AG09309 (cell line): ENCODE measurements around the gene HIVEP1.

Experiments used
- DNase-seq: peaks from one replicate; pipeline ENCODE4 v3.0.0-alpha.2; 2010; ENCODE audit warnings: low read depth
- H3K4me3 ChIP-seq: 2 replicates; pipeline ENCODE4 v1.5.1; 2011; ENCODE audit warnings: mild to moderate bottlenecking, low read depth, low read length, moderate library complexity; ENCODE audit not compliant: control insufficient read depth
- CTCF ChIP-seq: IDR thresholded peaks from 2 replicates; pipeline ENCODE4 v1.5.1; 2011; ENCODE audit warnings: mild to moderate bottlenecking, low read depth, low read length, inconsistent platforms; ENCODE audit not compliant: insufficient read depth, control insufficient read depth; ENCODE audit errors: missing control alignments

The HIVEP1 gene

GRCh38 chr6:12022953-12023388, 10.9 kb downstream of the HIVEP1 start:
- TF ChIP-seq CTCF = no peak
- DNase-seq = no peak
- H3K4me3 ChIP-seq = no peak overlapping the region

GRCh38 chr6:12024216-12024615, 12.1 kb downstream of the HIVEP1 start:
- TF ChIP-seq CTCF = no peak
- no peak overlapping the region for H3K4me3 ChIP-seq
- no peak for DNase-seq

- no peak for DNase-seq
- no peak for TF ChIP-seq CTCF
- H3K4me3 ChIP-seq = no peak overlapping the region
Measured at GRCh38 chr6:12024699-12025434, 12.8 kb downstream of the HIVEP1 start.

- H3K4me3 ChIP-seq = no peak overlapping the region
- no peak for TF ChIP-seq CTCF
- no peak for DNase-seq
Measured at GRCh38 chr6:12026120-12026519, 14.0 kb downstream of the HIVEP1 start.

- TF ChIP-seq CTCF = no peak
- no peak for DNase-seq
- no peak overlapping the region for H3K4me3 ChIP-seq
Measured at GRCh38 chr6:12026833-12027232, 14.7 kb downstream of the HIVEP1 start.

GRCh38 chr6:12028213-12028612, 16.1 kb downstream of the HIVEP1 start:
- TF ChIP-seq CTCF = no peak
- DNase-seq = no peak
- H3K4me3 ChIP-seq = no peak overlapping the region
